Stimulated activated CD4-positive, alpha-beta T cell treated with anti-CD3 and anti-CD28 coated beads, Interleukin-2, amount 100 ng/mL, for 48 hours (primary cell): Measurements from ENCODE around the gene ANK2.

ENCODE experiments used
- DNase-seq, 2 donors: peaks; one replicate each; pipeline ENCODE4 v3.0.0-alpha.2; 2020

ANK2 gene

GRCh38 chr4:113049421-113050370 is at the start of gene ANK2:
ANK2 (plus strand) TSS chr4:113049653; CDS start chr4:113049729, 76 bp downstream.
- DNase-seq, result no peak

- DNase-seq, result no peak
These were observed 45.6 kb upstream of the ANK2 start for GRCh38 chr4:113003841-113004240.

GRCh38 chr4:113004655-113005054 is 44.8 kb upstream of the ANK2 start:
- no peak for DNase-seq

DNA sequence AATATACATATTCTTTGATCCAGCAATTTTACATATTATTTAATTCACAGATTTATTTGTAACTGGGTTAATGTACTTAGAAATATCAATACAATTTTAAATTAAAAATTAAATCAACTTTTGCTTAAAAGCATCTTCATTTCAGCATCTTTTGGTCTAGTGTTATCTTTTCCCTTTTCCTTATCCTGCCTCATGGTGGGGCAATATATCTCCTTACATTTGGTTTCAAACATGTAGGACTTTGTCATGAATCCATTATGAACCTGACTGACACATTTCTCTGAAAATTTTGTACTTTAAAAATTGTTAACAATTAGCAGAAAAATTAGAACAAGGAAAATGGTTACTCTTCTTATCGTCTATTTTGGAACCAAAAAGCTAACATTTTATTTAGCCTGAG is 42.8 kb upstream of the ANK2 start:
- no peak for DNase-seq

- no peak for DNase-seq
These were observed 42.3 kb upstream of the ANK2 start for GRCh38 chr4:113007151-113007550.

DNA sequence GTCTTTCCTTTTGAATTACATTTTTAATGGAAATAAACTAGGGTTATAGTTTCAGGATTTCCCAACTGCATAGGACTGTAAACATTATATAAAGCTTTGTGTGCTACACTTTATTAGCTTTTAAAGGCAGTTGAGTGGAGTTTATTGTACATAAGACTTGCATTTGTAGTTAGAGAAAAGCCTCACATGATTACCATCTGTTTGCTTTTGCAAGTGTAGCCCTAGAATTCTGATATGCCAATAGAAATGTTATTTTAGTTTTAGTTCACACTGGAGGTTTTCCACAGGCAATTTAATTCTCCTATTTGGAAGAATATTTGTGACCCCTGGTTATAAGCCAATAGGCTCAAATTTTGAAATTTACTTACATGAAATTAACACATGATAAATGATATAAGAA is 41.3 kb upstream of the ANK2 start:
- DNase-seq, result no peak

DNA sequence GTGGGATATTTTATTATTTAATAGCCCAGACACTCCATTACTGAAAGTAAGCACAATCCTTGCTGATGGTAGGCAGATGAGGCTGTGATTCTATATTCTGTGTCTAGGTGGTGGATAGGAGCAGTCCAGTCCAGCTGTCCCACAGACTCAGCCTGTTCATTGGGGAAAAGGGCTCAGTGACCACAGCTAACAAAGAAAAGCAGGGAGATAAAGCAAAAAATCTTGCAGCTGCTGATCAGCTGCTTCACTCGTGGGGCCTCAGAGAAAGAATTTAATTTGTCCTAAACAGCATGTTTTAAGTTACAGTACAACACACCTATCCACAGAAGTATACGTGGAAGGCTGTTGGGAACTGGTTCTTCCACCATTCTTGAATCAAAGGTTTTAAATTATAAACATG is 40.7 kb upstream of the ANK2 start:
- DNase-seq, result no peak

GRCh38 chr4:113009461-113009860 is 40.0 kb upstream of the ANK2 start:
- DNase-seq, result no peak

DNA sequence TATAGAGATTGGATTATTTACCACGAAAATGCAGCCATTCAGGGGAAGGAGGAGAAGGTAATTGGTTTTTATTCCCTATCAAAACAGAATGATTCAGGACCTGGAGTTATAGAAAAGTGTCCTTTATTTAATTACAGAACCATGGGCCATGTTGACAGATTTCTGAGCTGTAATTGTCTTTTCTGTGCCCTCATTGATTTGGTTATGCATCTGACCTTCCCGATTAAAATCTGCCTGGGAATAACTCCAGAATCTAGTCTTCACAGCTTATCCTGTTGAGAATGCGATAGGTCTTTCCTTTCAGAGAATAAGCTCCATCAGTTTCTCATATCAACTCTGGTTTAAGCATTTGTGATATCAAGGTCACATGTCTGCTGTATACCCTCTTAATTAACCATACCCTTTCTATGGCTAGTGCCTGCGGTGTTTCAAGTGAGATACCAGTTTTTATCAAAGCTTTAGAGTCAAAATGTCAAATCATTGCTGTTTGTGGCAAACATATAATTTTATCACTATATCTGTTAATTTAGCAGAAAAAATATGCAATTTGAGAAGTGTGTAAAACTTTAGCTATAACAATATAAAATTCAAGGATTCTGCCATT is 37.2 kb upstream of the ANK2 start:
- DNase-seq, result no peak

DNA sequence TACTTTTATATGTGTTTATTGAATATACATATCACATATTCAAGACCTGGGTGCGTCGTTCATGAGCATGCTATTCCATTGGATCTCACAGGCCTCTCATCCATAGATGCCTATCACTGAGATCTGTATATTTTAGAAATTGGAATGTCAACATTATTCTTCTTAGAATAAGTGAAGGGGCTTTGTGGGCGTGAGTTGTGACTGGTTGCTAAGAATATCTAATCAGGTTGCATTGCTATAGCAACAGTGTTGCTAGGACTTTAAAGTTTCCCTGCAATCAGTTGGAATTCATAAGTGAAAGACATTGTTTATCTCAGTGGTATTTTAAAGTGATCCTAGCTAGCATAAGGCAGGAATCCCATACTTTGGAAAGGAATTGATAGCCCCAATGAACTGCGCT is 36.7 kb upstream of the ANK2 start:
- DNase-seq, result no peak

DNA sequence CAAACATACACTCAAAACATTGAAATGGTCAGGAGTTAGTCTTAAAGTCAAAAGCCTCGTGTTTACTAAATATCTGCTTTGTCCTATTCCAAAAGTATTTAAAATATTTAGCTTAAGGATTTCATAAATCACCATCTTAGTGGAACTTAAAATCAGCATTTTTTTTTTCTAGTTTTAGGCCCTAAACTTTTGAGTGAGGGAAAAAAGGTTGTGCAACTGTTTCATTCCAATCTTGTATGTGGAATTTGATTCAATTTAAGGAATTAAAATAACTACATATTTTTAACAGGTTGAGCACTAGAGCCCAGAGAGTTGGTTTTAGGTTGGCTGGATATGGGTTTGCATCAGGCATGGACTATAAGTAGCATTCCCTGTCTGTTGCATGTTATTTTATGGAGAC is 35.7 kb upstream of the ANK2 start:
- no peak for DNase-seq

GRCh38 chr4:113016377-113016776 is 33.1 kb upstream of the ANK2 start:
- no peak for DNase-seq

DNA sequence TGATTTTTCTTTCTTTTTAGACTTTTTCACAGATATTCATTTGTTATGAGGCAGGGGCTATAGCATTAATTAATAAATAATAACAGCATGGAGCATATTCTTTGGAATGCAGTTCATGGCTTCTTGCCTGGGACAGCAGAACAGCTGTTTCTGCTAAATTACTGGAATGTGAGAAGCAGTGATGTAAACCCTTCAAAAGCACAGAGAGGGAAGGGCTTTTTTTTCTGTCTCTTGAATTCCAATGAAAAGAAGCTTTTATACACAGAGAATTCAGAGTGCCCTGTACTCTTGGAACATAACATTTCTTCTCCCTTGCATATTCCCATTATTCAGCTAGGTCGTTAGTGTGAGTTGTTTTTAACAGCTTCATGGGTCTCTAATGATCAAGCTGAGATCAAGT is 28.5 kb upstream of the ANK2 start:
- DNase-seq, result no peak

- no peak for DNase-seq
These were observed 25.1 kb upstream of the ANK2 start for GRCh38 chr4:113024388-113024787.

DNA sequence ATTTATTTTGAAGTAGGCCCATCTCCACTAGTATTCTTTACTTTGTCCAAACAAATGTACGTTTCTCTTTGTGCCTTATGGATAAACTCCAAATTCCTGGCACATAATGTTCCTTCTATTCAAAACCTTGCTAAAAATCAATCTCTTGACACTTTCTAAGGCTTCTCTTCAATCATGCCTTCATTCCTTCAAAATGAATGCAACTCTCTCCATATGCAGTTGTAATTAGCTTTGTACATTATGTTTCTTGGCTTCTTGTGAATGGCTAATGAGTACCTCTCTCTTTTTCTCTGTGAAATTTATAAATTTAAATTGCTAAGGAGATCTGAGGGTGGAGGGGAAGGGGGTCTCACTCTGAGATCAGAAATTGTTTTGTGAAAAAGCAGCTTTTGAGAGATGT is 24.0 kb upstream of the ANK2 start:
- DNase-seq, result no peak

GRCh38 chr4:113026556-113026955 is 22.9 kb upstream of the ANK2 start:
- no peak for DNase-seq

DNA sequence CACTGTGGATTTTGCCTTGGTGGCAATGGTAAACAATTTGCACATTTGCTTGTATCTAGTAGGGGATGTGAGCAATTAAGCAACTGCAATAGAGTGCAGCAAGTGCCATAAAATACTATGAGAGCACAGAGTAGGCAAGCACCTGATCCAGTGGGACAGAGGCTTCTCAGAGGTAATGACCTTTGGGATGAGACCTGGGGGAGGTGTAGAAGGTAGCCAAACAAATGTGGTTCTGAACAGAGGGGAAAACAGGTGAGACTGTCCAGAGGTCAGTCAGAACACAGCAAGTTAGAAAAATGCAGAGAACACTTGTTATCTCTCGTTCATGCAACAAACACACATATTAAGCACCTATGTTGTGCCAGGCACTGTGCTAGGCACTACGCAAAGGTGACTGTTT is 21.4 kb upstream of the ANK2 start:
- DNase-seq, result no peak

DNA sequence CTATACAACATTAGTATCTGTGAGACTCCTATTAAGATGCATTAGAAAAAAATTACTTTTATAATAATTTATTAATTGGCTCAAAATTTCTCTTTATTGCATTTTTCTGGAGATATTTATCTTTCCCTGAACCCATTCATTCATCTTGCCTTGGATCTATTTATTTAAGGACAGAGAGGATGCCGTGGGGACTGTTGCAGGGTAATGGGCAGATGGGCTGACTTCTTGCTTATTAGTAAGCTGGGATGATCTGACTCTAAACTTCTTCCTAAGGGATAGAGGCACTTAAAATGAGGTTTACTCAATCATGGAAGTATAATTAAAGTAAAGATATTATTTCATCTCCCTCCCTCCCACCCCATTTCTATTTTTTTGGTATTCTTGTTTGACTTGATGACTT is 18.2 kb upstream of the ANK2 start:
- no peak for DNase-seq

DNA sequence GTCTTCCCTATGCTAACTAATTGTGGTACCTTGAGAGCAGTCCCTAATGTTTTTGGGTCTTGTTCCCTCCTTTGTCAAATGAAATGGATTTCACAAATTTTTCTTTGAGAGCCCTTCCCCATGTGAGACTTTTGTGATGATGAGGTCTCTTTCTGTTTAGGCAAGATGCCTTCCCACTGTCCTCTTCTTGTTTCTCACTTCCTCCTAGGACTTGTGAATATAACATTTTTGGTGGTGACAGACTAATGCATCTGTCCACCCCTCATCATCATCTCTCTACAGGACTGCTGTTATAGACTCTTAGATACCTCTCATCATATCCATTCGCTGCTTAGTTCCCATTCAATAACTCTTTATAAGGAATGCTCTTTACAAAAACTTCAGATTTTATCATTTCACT is 8.7 kb upstream of the ANK2 start:
- DNase-seq, result no peak

DNA sequence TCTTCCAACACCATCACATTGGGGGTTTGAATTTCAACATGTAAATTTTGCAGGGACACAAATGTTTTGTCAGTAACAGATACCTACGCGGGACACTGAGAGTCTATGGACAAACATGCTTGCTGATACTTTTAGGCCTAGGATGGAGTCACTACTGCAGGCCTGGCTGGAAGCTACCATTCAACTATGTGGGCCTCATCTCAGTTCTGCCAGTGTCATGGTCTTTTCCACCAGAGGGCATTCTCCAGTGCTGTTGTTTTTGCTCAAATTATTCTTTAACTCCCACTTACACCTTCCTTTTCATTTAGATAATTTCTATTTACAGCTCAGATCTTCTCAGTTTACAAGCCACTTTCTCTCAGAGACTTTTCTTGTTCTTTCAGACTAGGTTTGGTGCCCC is 7.0 kb upstream of the ANK2 start:
- DNase-seq, result no peak

- no peak for DNase-seq
These were observed 5.9 kb upstream of the ANK2 start for GRCh38 chr4:113043591-113043990.

DNA sequence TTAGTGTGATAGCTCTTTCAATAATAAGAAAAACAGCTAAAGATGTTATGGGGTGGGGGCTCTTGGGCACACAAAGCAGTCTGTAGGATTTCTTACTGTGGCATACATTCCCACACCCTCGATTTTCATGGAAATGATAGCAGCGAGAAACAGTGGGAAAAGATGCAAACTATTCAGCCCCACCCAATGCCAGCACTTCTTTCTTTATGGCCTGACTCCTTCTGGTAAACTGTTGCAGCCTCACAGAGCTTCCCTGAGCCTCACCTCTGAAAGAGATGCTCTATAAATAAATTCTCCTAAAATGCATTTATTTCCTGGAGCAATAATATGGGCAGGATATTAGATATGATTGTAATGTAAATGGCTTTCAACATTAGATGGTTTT is 910 bp downstream of the ANK2 start:
- no peak for DNase-seq

- DNase-seq, result no peak
These were observed 1.4 kb downstream of the ANK2 start for GRCh38 chr4:113050837-113051236.

- DNase-seq, result no peak
These were observed 1.9 kb downstream of the ANK2 start for GRCh38 chr4:113051361-113051760.
